Neural progenitor cell (in vitro differentiated cells): ENCODE measurements around the gene ACAA1. TPM values are rescaled to one million over a fixed set of nuclear protein-coding genes. Genes with fewer than 3 reads are reported as not detected.
A peak's percentile ranks its signal among the peaks of the same experiment; 100 is the strongest.

ENCODE experiments used
- DNase-seq: peaks from one replicate; pipeline ENCODE4 v3.0.0-alpha.2; 2016; ENCODE audit warnings: low spot score
- H2AFZ ChIP-seq: fragments of 200-600 bp; sonication (generic); replicated peaks from 2 replicates; pipeline ENCODE4 v1.6.1; 2016; ENCODE audit warnings: antibody characterized with exemption
- H3F3A ChIP-seq: fragments of 200-600 bp; sonication (generic); 2 replicates; pipeline ENCODE4 v1.6.1; 2016; ENCODE audit warnings: antibody characterized with exemption, low read depth
- H3K27ac ChIP-seq: fragments of 200-600 bp; sonication (generic); 2 replicates; pipeline ENCODE4 v1.5.1; 2016; ENCODE audit warnings: mild to moderate bottlenecking
- H3K27me3 ChIP-seq: fragments of 200-600 bp; sonication (generic); 2 replicates; pipeline ENCODE4 v1.6.1; 2016; ENCODE audit warnings: mild to moderate bottlenecking, moderate library complexity
- H3K36me3 ChIP-seq: fragments of 200-600 bp; sonication (generic); 2 replicates; pipeline ENCODE4 v1.5.1; 2016
- H3K4me1 ChIP-seq: fragments of 200-600 bp; sonication (generic); 2 replicates; pipeline ENCODE4 v1.6.1; 2016; ENCODE audit warnings: mixed run types
- H3K4me2 ChIP-seq: fragments of 200-600 bp; sonication (generic); 2 replicates; pipeline ENCODE4 v1.6.1; 2016
- H3K4me3 ChIP-seq: fragments of 200-600 bp; sonication (generic); 2 replicates; pipeline ENCODE4 v1.5.1; 2016
- H3K79me2 ChIP-seq: fragments of 200-600 bp; sonication (generic); 2 replicates; pipeline ENCODE4 v1.6.1; 2016; ENCODE audit warnings: low read depth
- H3K9ac ChIP-seq: fragments of 200-600 bp; sonication (generic); 2 replicates; pipeline ENCODE4 v1.6.1; 2016
- H3K9me3 ChIP-seq: fragments of 200-600 bp; sonication (generic); 2 replicates; pipeline ENCODE4 v1.5.1; 2016; ENCODE audit warnings: low read depth
- H4K20me1 ChIP-seq: fragments of 200-600 bp; sonication (generic); 2 replicates; pipeline ENCODE4 v1.6.1; 2016; ENCODE audit warnings: low read depth
- H3K27ac Mint-ChIP-seq: 3 replicates; pipeline ENCODE4 v1.8.0; 2021; ENCODE audit warnings: mixed read lengths
- H3K27me3 Mint-ChIP-seq: 2 replicates; pipeline ENCODE4 v1.8.0; 2022; ENCODE audit warnings: low read depth, mild to moderate bottlenecking, inconsistent platforms, moderate library complexity, mixed read lengths; ENCODE audit not compliant: insufficient read depth
- H3K36me3 Mint-ChIP-seq: 3 replicates; pipeline ENCODE4 v1.8.0; 2021; ENCODE audit warnings: mixed read lengths
- H3K4me1 Mint-ChIP-seq: 3 replicates; pipeline ENCODE4 v1.8.0; 2021; ENCODE audit warnings: mixed read lengths
- H3K4me3 Mint-ChIP-seq: 3 replicates; pipeline ENCODE4 v1.8.0; 2021; ENCODE audit warnings: mild to moderate bottlenecking, moderate library complexity, mixed read lengths
- H3K9me3 Mint-ChIP-seq: 3 replicates; pipeline ENCODE4 v1.8.0; 2020; ENCODE audit warnings: mixed read lengths
- EZH2 ChIP-seq: fragments of 200-600 bp; sonication (generic); IDR thresholded peaks from 2 replicates; pipeline ENCODE4 v1.6.1; 2017; ENCODE audit warnings: antibody characterized with exemption, mild to moderate bottlenecking, moderate library complexity
- EZH2phosphoT487 ChIP-seq: fragments of 200-600 bp; sonication (generic); IDR thresholded peaks from 2 replicates; pipeline ENCODE4 v1.6.1; 2017; ENCODE audit warnings: antibody characterized with exemption
- total RNA-seq: library from RNA; depleted of rRNA; stranded (reverse); fragments of >200 nt; gene quantifications from 2 replicates; pipeline ENCODE4 v1.2.3, GENCODE V29; 2015; ENCODE audit warnings: low replicate concordance
- TF ChIP-seq, protein P1 (sequence below): fragments of 200-600 bp; sonication (generic); IDR thresholded peaks from 2 replicates; pipeline ENCODE4 v1.5.1; 2017; ENCODE audit warnings: antibody characterized with exemption, mild to moderate bottlenecking

ACAA1 gene
- total RNA-seq, 1 donor from 2014 or later: 3.3 TPM

DNA sequence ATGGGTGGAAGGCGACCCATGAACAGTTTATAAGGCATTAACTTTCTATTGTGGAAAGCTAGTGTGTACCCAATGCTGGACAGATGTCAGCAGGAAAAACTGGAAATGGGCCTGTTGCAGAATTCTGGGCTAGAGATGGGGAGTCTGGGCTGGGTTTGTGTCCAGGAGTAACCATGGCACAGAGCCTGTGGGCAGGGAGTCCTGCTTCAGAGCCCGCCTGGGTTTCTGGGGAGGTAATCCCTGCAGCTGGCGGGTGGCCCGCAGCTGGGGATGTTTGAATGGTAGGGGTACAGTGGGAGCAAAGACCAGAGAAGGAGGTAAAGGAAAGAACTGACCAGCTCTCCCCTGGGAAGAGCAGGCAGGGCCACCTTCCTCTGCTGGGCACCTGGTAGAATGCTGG is 25.7 kb downstream of the ACAA1 start:
- H3K4me1 ChIP-seq: no peaks in the 10 kb centered on the region
- no peak overlapping the region for H3K4me3 ChIP-seq
- no peaks in the 10 kb centered on the region for H3K36me3 ChIP-seq
- no peak overlapping the region for H3K4me2 ChIP-seq
- DNase-seq: no peak
- Mint-ChIP-seq H3K9me3 (no peaks in the 10 kb centered on the region), H3K4me3 (no peak overlapping the region), H3K27me3 (peaks cover 8% of the 10 kb centered on the region), H3K27ac (no peak overlapping the region), H3K4me1 (no peaks in the 10 kb centered on the region), H3K36me3 (no peaks in the 10 kb centered on the region)
- H2AFZ ChIP-seq: no peak overlapping the region
- no peaks in the 10 kb centered on the region for H3K27me3 ChIP-seq
- H4K20me1 ChIP-seq: no peaks in the 10 kb centered on the region
- H3K79me2 ChIP-seq: no peaks in the 10 kb centered on the region
- no peak overlapping the region for H3K9ac ChIP-seq
- TF ChIP-seq EZH2: no peak
- no peak for TF ChIP-seq EZH2phosphoT487
- TF ChIP-seq, protein P1, sequence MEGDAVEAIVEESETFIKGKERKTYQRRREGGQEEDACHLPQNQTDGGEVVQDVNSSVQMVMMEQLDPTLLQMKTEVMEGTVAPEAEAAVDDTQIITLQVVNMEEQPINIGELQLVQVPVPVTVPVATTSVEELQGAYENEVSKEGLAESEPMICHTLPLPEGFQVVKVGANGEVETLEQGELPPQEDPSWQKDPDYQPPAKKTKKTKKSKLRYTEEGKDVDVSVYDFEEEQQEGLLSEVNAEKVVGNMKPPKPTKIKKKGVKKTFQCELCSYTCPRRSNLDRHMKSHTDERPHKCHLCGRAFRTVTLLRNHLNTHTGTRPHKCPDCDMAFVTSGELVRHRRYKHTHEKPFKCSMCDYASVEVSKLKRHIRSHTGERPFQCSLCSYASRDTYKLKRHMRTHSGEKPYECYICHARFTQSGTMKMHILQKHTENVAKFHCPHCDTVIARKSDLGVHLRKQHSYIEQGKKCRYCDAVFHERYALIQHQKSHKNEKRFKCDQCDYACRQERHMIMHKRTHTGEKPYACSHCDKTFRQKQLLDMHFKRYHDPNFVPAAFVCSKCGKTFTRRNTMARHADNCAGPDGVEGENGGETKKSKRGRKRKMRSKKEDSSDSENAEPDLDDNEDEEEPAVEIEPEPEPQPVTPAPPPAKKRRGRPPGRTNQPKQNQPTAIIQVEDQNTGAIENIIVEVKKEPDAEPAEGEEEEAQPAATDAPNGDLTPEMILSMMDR: no peak
- no peaks in the 10 kb centered on the region for H3K9me3 ChIP-seq
- H3K27ac ChIP-seq: no peak overlapping the region
- H3F3A ChIP-seq: no peaks in the 10 kb centered on the region

DNA sequence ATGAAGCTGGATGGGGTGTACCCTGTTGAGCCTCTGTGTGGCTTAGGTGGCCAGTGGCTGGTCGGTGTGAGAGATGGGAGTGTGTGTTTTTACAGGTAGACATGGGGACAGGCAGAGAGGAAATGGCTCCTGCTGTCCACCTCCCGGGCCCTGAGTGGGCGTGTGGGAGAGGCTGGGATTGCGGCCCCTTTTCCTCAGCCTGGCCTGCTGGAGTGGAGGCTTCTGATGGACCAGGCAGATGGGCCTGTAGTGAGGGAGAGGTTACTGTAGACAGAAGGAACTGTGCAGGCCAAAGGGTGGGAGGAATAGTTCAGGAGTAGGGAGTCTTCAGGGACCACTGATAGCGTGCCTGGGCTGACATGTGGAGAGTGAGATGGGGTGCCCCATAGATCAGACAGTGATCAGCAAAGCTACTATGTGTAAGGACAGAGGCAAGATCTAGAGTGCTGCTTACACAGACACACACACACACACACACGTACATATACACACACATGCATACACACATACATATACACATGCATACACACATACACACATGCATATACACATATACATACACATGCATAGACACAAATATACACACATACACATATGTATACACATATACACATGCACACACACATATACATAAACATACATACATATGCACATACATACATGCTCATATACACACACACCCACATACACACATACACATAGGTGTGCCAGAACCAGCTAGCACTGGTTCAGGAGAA is 26.4 kb downstream of the ACAA1 start:
- Mint-ChIP-seq H3K4me1 (no peaks in the 10 kb centered on the region), H3K9me3 (no peaks in the 10 kb centered on the region), H3K27ac (peak overlapping the region; percentile 84), H3K36me3 (no peaks in the 10 kb centered on the region), H3K4me3 (no peak overlapping the region), H3K27me3 (peaks cover 3% of the 10 kb centered on the region)
- TF ChIP-seq, protein P1: no peak
- no peak for TF ChIP-seq EZH2phosphoT487
- no peak for TF ChIP-seq EZH2
- no peak overlapping the region for H3K4me2 ChIP-seq
- no peak overlapping the region for H2AFZ ChIP-seq
- no peaks in the 10 kb centered on the region for H3K36me3 ChIP-seq
- H3K4me1 ChIP-seq: no peaks in the 10 kb centered on the region
- no peak overlapping the region for H3K27ac ChIP-seq
- H3K27me3 ChIP-seq: no peaks in the 10 kb centered on the region
- H3K79me2 ChIP-seq: no peaks in the 10 kb centered on the region
- no peaks in the 10 kb centered on the region for H3F3A ChIP-seq
- no peaks in the 10 kb centered on the region for H4K20me1 ChIP-seq
- DNase-seq: no peak
- H3K9me3 ChIP-seq: no peaks in the 10 kb centered on the region
- no peak overlapping the region for H3K4me3 ChIP-seq
- no peak overlapping the region for H3K9ac ChIP-seq

DNA sequence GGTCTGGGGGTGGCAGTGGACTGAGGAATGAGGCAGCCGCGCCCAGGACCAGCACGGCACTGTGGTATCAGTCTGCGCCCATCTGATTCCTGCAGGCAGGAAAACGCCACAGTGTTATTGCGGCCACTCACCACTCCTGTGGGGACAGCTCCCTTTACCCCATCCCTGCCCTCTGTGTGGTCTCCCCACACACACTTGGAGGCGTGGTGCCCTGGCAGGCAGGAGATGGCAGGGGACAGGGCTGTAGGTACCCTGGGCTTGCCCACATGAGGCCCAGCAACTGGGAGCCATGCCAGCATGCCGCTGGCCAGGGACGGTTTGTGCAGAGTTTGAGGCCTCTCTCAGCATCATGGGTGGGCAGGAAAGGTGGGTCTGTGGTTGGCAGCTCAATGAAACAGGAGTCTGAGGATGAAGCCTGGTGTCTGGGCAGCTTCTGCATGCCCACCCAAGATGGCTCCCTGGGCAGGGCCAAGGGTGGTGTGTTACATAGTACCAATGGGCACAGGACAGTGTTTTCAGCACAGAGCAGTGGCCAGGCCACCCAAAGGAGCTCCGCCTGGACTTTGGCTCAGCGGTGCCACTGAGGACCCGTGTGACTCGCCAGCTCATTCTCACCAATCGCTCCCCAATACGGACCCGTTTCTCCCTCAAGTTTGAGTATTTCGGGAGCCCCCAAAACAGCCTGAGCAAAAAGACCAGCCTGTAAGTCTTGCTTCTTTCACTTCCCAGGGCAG is 27.2 kb downstream of the ACAA1 start:
- Mint-ChIP-seq H3K9me3 (peaks cover 2% of the 10 kb centered on the region), H3K36me3 (no peaks in the 10 kb centered on the region), H3K4me1 (no peaks in the 10 kb centered on the region), H3K27ac (peak overlapping the region; percentile 84), H3K4me3 (no peak overlapping the region), H3K27me3 (peaks cover 2% of the 10 kb centered on the region)
- no peak overlapping the region for H2AFZ ChIP-seq
- DNase-seq: no peak
- no peak overlapping the region for H3K27ac ChIP-seq
- no peaks in the 10 kb centered on the region for H3K27me3 ChIP-seq
- H3K9me3 ChIP-seq: peaks cover 4% of the 10 kb centered on the region
- H3K36me3 ChIP-seq: no peaks in the 10 kb centered on the region
- no peak overlapping the region for H3K4me3 ChIP-seq
- H3K4me2 ChIP-seq: no peak overlapping the region
- H3K4me1 ChIP-seq: no peaks in the 10 kb centered on the region
- H3K9ac ChIP-seq: no peak overlapping the region
- no peaks in the 10 kb centered on the region for H3K79me2 ChIP-seq
- no peaks in the 10 kb centered on the region for H3F3A ChIP-seq
- H4K20me1 ChIP-seq: no peaks in the 10 kb centered on the region
- TF ChIP-seq EZH2phosphoT487 (no peak), EZH2 (no peak)
- TF ChIP-seq, protein P1: no peak
